K562 (cell line): ENCODE results near the gene AHCYL1. TPM values are rescaled to one million over a fixed set of nuclear protein-coding genes. Genes with fewer than 3 reads are reported as not detected.

Experiments
- ATAC-seq: fragments of 200-7000 bp; cut with Tn5 transposase; 3 replicates; pipeline ENCODE4 v1.9.1; 2020; ENCODE audit warnings: moderate library complexity
- BruUV-seq: library from RNA; stranded (reverse); fragments of 400-500 nt; replicated peaks from 2 replicates; lab custom pipeline; 2021; lab: Mats Ljungman, UMichigan
- CTCF ChIA-PET: fragments of 300-600 bp; formaldehyde crosslinking; extraction: SDS; loops from one replicate; lab custom pipeline; 2021; ENCODE audit warnings: low intra/inter-chr PET ratio; lab: Yijun Ruan, JAX
- POLR2A ChIA-PET: fragments of 300-600, 350-650 bp; sonication (Branson Sonifier 250); formaldehyde crosslinking; extraction: SDS; loops from one replicate; lab custom pipeline; 2021; ENCODE audit warnings: antibody characterized with exemption, inconsistent platforms; lab: Yijun Ruan, JAX
- DNase-seq, 4 experiments: peaks; one replicate each; pipeline versions ENCODE4 v3.0.0 to v3.0.0-alpha.2; 2011 to 2018; ENCODE audit warnings: low spot score in 3 of 4, mixed read lengths in 3 of 4; ENCODE audit errors: extremely low read depth in 1 of 4
- FAIRE-seq: peaks from 2 replicates; lab custom pipeline; 2011; peaks lifted over from hg19 to GRCh38; lab: Jason Lieb, UNC
- H2AFZ ChIP-seq: 2 replicates; pipeline ENCODE4 v1.6.0; 2011; ENCODE audit warnings: low read depth, low read length, control low read depth, inconsistent platforms
- H3K27ac ChIP-seq: fragments of 200-600 bp; 3 replicates; pipeline ENCODE4 v1.8.0; 2011; ENCODE audit warnings: low read depth, mild to moderate bottlenecking, control low read depth, inconsistent platforms, low read length, moderate library complexity, mixed read lengths; ENCODE audit errors: extremely low read depth
- H3K27me3 ChIP-seq, 2 experiments: fragments of 300-600 bp in 1 of 2; 2 replicates in 1 of 2; 3 replicates in 1 of 2; pipeline versions ENCODE4 v1.6.0 to v1.8.0; 2011; ENCODE audit warnings: inconsistent platforms in 2 of 2, low read length in 2 of 2, mild to moderate bottlenecking in 1 of 2, mixed read lengths in 1 of 2, moderate library complexity in 1 of 2; ENCODE audit not compliant: control insufficient read depth in 2 of 2, insufficient read depth in 2 of 2
- H3K36me3 ChIP-seq: fragments of 300-600 bp; 3 replicates; pipeline ENCODE4 v1.8.0; 2011; ENCODE audit warnings: mild to moderate bottlenecking, low read length, inconsistent platforms; ENCODE audit not compliant: control insufficient read depth, insufficient read depth
- H3K4me1 ChIP-seq, 2 experiments: fragments of 200-600 bp in 1 of 2; replicated peaks in 1 of 2; 2 replicates in 1 of 2; 3 replicates in 1 of 2; pipeline versions ENCODE4 v1.5.1 to v1.8.0; 2011; ENCODE audit warnings: inconsistent platforms in 2 of 2, low read length in 2 of 2, mild to moderate bottlenecking in 1 of 2, mixed read lengths in 1 of 2, moderate library complexity in 1 of 2; ENCODE audit not compliant: control insufficient read depth in 2 of 2, insufficient read depth in 2 of 2
- H3K4me2 ChIP-seq: 2 replicates; pipeline ENCODE4 v1.6.1; 2011; ENCODE audit warnings: low read length, control low read depth, inconsistent platforms, mixed read lengths; ENCODE audit not compliant: insufficient read depth
- H3K4me3 ChIP-seq: fragments of 200-600 bp; sonication (generic), shearing (Covaris generic); 2 replicates; pipeline ENCODE4 v1.5.1; 2016; ENCODE audit warnings: control low read depth, inconsistent platforms
- H3K79me2 ChIP-seq: fragments of 200-600 bp; 3 replicates; pipeline ENCODE4 v1.8.0; 2011; ENCODE audit warnings: low read length, inconsistent platforms; ENCODE audit not compliant: control insufficient read depth, insufficient read depth
- H3K9ac ChIP-seq, 2 experiments: 2 replicates each; pipeline versions ENCODE4 v1.6.0 to v1.6.1; 2011; ENCODE audit warnings: low read depth in 2 of 2, low read length in 2 of 2, control low read depth in 1 of 2, inconsistent platforms in 1 of 2, mild to moderate bottlenecking in 1 of 2, mixed read lengths in 1 of 2; ENCODE audit not compliant: insufficient read depth in 1 of 2
- H3K9me1 ChIP-seq: one replicate; pipeline ENCODE4 v1.6.0; 2011; ENCODE audit warnings: inconsistent platforms, mild to moderate bottlenecking, low read length, moderate library complexity; ENCODE audit not compliant: control insufficient read depth, insufficient read depth
- H3K9me3 ChIP-seq: replicated peaks from 2 replicates; pipeline ENCODE4 v1.5.1; 2011; ENCODE audit warnings: low read depth, low read length, inconsistent platforms; ENCODE audit not compliant: control insufficient read depth, insufficient read depth
- H4K20me1 ChIP-seq: replicated peaks from 2 replicates; pipeline ENCODE4 v1.6.1; 2011; ENCODE audit warnings: low read length, inconsistent platforms, mixed read lengths; ENCODE audit not compliant: control insufficient read depth, insufficient read depth
- CEBPB ChIP-seq: fragments of 450-650 bp; IDR thresholded peaks from 2 replicates; pipeline ENCODE4 v1.6.1; 2016; ENCODE audit warnings: missing genetic modification characterization, missing compliant biosample characterization
- CHD2 ChIP-seq: IDR thresholded peaks from 2 replicates; pipeline ENCODE4 v1.6.1; 2011; ENCODE audit warnings: low read depth, low read length
- HEY1 ChIP-seq: fragments of 250-450 bp; sonication (Bioruptor Pico); IDR thresholded peaks from 2 replicates; pipeline ENCODE4 v1.5.0; 2020; ENCODE audit warnings: mild to moderate bottlenecking, moderate library complexity, borderline replicate concordance
- XRCC4 ChIP-seq: IDR thresholded peaks from one replicate; pipeline ENCODE4 v1.6.1; 2011; ENCODE audit not compliant: insufficient read depth, insufficient read length; ENCODE audit errors: extremely low read depth
- ZNF12 ChIP-seq: sonication (generic); formaldehyde crosslinking; IDR thresholded peaks from 2 replicates; pipeline ENCODE4 v1.4.0; 2020; ENCODE audit warnings: mild to moderate bottlenecking, missing genetic modification reagents
- ZZZ3 ChIP-seq: fragments of 450-650 bp; IDR thresholded peaks from 2 replicates; pipeline ENCODE4 v1.6.1; 2016; ENCODE audit warnings: antibody characterized with exemption, mild to moderate bottlenecking, moderate library complexity
- WGBS: fragments of 100-300 bp; shearing (Covaris generic); methylation state at CpG from one replicate; pipeline ENCODE4 v1.1.6; 2016; ENCODE audit warnings: low coverage, mixed read lengths; ENCODE audit not compliant: insufficient coverage; ENCODE audit errors: missing lambda C conversion rate; 5-methylcytosine and 5-hydroxymethylcytosine counted together
- in situ Hi-C: fragments of 300-500 bp; cut with MboI; formaldehyde crosslinking; loops from 4 replicates; pipeline ENCODE4 v1.15.0; 2018; ENCODE audit warnings: inconsistent platforms, mixed read lengths
- intact Hi-C: fragments of 100-400 bp; cut with micrococcal nuclease; formaldehyde crosslinking; loops from 2 replicates; pipeline ENCODE4 v1.14.2; 2022
- polyA plus RNA-seq, 8 experiments: library from polyadenylated mRNA; depleted of rRNA in 4 of 8; stranded (reverse) in 5 of 8; unstranded in 3 of 8; fragments of >200 nt; fragmentation: Nextera tagmentation in 2 of 8; fragmentation: Illumina TruSeq in 1 of 8; extraction: Ambion mirVana in 2 of 8; extraction: Trizol in 1 of 8; gene quantifications; 2 replicates each; pipeline versions ENCODE4 v1.2.1 to v1.2.3, GENCODE V29; 2011 to 2014; ENCODE audit warnings: inconsistent platforms in 1 of 8, missing spikeins in 1 of 8
- total RNA-seq, 7 experiments: library from RNA; depleted of rRNA in 6 of 7; stranded (reverse); fragments of >200 nt in 6 of 7; fragmentation: Illumina TruSeq in 2 of 7; extraction: Trizol in 2 of 7; gene quantifications; 2 replicates each; pipeline versions ENCODE4 v1.2.1 to v1.2.3, GENCODE V29; 2011 to 2021; ENCODE audit warnings: low replicate concordance in 1 of 7
- TF ChIP-seq, protein P1 (sequence below), 2 experiments: fragments of 450-650 bp in 1 of 2; sonication (generic) in 1 of 2; formaldehyde crosslinking in 1 of 2; IDR thresholded peaks in 1 of 2; conservative IDR thresholded peaks in 1 of 2; 2 replicates each; pipeline versions ENCODE4 v1.6.1 to v1.8.1; 2016 to 2023; ENCODE audit warnings: mild to moderate bottlenecking in 2 of 2, moderate library complexity in 2 of 2, inconsistent platforms in 1 of 2, missing genetic modification reagents in 1 of 2
- TF ChIP-seq, protein P2 (sequence below): fragments of 250-450 bp; sonication (Bioruptor Pico); IDR thresholded peaks from 2 replicates; pipeline ENCODE4 v1.4.0; 2020; ENCODE audit warnings: mild to moderate bottlenecking, moderate library complexity, borderline replicate concordance
- TF ChIP-seq, protein P3 (sequence below): fragments of 450-650 bp; IDR thresholded peaks from 2 replicates; pipeline ENCODE4 v1.7.0; 2016; ENCODE audit warnings: borderline replicate concordance

The AHCYL1 gene
- total and polyA plus RNA-seq, 9 of the 15 experiments (the other 6 are each of a cell fraction or from before 2014, with no cell fraction given) = 27.3 to 118 (median 44.5) TPM

DNA sequence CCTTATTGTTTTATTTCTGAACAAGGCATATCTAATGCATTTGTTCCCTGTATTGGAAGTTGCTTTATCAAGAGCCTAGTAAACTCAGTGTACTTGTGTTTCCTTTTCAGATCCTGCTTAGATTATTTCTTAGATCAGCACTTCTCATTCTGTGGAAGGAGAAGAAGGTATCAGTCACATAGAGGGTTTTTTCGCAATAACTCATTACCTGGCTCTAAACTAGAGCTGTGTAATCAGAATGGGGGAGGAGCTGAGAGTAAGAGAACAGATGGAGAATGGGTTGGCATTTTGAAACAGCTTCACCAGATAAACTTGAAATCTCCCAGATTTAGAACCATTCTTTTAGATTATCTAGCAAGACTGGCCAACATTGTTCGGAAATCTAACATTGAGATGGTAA, 11.0 kb downstream of the AHCYL1 start:
- BruUV-seq = no TSS peak
- CTCF ChIA-PET = no interaction called here
- H3K9ac ChIP-seq = no peak overlapping the region
- peaks cover 9% of the 10 kb centered on the region for H4K20me1 ChIP-seq
- H3K4me1 ChIP-seq = peaks cover 0 to 18% of the 10 kb centered on the region in 2 experiments; a peak in 3 of 5 replicates
- WGBS = 86% methylated on average over 2 of the region's 2 CpGs
- in situ Hi-C loops = no loop called here
- DNase-seq (no peak), FAIRE-seq (no peak), ATAC-seq (no peak)
- H3K4me3 ChIP-seq = no peak overlapping the region
- no peak overlapping the region for H3K27ac ChIP-seq
- no peaks in the 10 kb centered on the region for H3K9me1 ChIP-seq
- TF ChIP-seq ZZZ3 = no peak
- TF ChIP-seq CEBPB (tag) = peak; percentile 44; the same call in 1 of the 2 replicates
- H2AFZ ChIP-seq = no peak overlapping the region
- peaks cover 45% of the 10 kb centered on the region for H3K36me3 ChIP-seq
- H3K9me3 ChIP-seq = no peaks in the 10 kb centered on the region
- POLR2A ChIA-PET = interaction anchor here (0.7 to 8.3 kb wide), 7 partner anchors 10 to 188 kb away, joined by 3 to 77 read pairs (median 3); partner anchors contain the start of gene AHCYL1
- H3K79me2 ChIP-seq = peaks cover 57% of the 10 kb centered on the region
- H3K27me3 ChIP-seq = no peaks in the 10 kb centered on the region
- intact Hi-C loops = no loop called here
- no peak overlapping the region for H3K4me2 ChIP-seq

DNA sequence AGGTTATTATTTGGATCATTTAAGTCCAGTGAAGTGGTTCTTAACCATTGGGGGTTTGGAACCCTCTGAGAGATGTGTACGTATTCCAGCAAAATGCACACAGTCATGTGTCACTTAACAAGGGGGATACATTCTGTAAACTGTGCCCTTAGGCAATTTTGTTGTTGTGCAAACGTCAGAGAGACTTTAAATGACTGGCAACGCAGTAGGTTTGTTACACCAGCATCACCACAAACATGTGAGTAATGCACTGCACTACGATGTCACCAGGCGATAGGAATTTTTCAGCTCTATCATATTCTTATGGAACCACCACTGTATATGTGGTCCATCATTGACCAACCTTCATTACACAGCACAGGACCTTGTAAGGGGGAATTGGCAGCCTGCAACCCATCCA, 11.9 kb downstream of the AHCYL1 start:
- Histone ChIP-seq H3K4me1 (peaks cover 0 to 18% of the 10 kb centered on the region in 2 experiments; a peak in 3 of 5 replicates), H3K9me1 (no peaks in the 10 kb centered on the region), H3K27me3 (no peaks in the 10 kb centered on the region), H3K9ac (no peak overlapping the region)
- intact Hi-C loops = no loop called here
- TF ChIP-seq CHD2 = no peak
- TF ChIP-seq HEY1 (CRISPR knock-in tag) = no peak
- TF ChIP-seq, protein P1, sequence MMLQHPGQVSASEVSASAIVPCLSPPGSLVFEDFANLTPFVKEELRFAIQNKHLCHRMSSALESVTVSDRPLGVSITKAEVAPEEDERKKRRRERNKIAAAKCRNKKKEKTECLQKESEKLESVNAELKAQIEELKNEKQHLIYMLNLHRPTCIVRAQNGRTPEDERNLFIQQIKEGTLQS (IDR thresholded peaks at IDR 0.05) = peak; percentile 21; the same call in 1 of the 2 replicates
- TF ChIP-seq, protein P1 (CRISPR knock-in tag; conservative IDR thresholded peaks at IDR 0.05) = no peak
- TF ChIP-seq, protein P2, sequence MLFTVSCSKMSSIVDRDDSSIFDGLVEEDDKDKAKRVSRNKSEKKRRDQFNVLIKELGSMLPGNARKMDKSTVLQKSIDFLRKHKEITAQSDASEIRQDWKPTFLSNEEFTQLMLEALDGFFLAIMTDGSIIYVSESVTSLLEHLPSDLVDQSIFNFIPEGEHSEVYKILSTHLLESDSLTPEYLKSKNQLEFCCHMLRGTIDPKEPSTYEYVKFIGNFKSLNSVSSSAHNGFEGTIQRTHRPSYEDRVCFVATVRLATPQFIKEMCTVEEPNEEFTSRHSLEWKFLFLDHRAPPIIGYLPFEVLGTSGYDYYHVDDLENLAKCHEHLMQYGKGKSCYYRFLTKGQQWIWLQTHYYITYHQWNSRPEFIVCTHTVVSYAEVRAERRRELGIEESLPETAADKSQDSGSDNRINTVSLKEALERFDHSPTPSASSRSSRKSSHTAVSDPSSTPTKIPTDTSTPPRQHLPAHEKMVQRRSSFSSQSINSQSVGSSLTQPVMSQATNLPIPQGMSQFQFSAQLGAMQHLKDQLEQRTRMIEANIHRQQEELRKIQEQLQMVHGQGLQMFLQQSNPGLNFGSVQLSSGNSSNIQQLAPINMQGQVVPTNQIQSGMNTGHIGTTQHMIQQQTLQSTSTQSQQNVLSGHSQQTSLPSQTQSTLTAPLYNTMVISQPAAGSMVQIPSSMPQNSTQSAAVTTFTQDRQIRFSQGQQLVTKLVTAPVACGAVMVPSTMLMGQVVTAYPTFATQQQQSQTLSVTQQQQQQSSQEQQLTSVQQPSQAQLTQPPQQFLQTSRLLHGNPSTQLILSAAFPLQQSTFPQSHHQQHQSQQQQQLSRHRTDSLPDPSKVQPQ (CRISPR knock-in tag) = no peak
- TF ChIP-seq XRCC4 = no peak
- TF ChIP-seq ZNF12 = no peak
- TF ChIP-seq, protein P3, sequence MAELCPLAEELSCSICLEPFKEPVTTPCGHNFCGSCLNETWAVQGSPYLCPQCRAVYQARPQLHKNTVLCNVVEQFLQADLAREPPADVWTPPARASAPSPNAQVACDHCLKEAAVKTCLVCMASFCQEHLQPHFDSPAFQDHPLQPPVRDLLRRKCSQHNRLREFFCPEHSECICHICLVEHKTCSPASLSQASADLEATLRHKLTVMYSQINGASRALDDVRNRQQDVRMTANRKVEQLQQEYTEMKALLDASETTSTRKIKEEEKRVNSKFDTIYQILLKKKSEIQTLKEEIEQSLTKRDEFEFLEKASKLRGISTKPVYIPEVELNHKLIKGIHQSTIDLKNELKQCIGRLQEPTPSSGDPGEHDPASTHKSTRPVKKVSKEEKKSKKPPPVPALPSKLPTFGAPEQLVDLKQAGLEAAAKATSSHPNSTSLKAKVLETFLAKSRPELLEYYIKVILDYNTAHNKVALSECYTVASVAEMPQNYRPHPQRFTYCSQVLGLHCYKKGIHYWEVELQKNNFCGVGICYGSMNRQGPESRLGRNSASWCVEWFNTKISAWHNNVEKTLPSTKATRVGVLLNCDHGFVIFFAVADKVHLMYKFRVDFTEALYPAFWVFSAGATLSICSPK = no peak
- TF ChIP-seq, all 486 proteins: peak for 1
- H3K4me2 ChIP-seq = no peak overlapping the region
- H3K27ac ChIP-seq = no peak overlapping the region
- no peak overlapping the region for H3K4me3 ChIP-seq
- POLR2A ChIA-PET = interaction anchor here (0.7 to 8.3 kb wide), 7 partner anchors 9 to 227 kb away, joined by 3 to 77 read pairs (median 3); partner anchors contain the start of genes AHCYL1 and STRIP1
- DNase-seq = no peak
- in situ Hi-C loops = no loop called here
- BruUV-seq = no TSS peak
- FAIRE-seq = no peak
- no peak overlapping the region for H2AFZ ChIP-seq
- CTCF ChIA-PET = no interaction called here
- peaks cover 9% of the 10 kb centered on the region for H4K20me1 ChIP-seq
- peaks cover 49% of the 10 kb centered on the region for H3K79me2 ChIP-seq
- ATAC-seq = peak; percentile 26; the same call in 2 of the 3 replicates
- H3K36me3 ChIP-seq = peaks cover 36% of the 10 kb centered on the region
- no peaks in the 10 kb centered on the region for H3K9me3 ChIP-seq
- WGBS = 76% methylated on average over 5 of the region's 5 CpGs
